ENCODE data around the gene SCAMP3. TPM values are rescaled to one million over a fixed set of nuclear protein-coding genes. Genes with fewer than 3 reads are reported as not detected.
"Not testable (repeated sequence)": the region's sequence is repeated elsewhere in the genome, so short reads cannot be mapped to it uniquely, and the experiment has no call there.

The SCAMP3 gene
- total RNA-seq, 4 donors from 2014 or later: 54.5 to 91.1 (median 65.2) TPM

DNA sequence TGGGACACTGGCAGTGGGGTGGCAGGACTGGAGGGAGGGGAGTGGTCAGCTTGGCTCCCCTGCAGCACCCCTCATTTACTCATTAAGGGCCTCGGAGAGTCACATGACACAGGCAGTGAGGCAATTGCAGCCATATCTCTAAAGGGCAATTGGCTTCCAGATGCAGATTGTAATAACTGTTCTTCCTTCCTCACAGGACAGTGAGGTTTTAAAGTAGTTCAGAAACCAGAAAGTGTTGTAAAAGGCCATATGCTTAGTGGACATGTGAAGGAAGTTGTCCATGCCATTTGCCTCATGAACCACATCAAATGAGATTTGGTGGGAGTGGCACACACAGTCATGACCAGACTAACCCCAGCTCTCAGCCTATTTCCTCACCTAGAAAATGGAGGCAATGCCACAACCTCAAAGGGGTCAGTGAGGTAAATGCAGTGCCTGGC lies 42.5 kb downstream of the SCAMP3 start:
- Histone ChIP-seq H3K4me3 (peak overlapping the region in 2 of 4 donors; percentile 0 to 29), H3K27ac (peak overlapping the region in 3 of 4 donors; percentile 19 to 50 (median 30))

DNA sequence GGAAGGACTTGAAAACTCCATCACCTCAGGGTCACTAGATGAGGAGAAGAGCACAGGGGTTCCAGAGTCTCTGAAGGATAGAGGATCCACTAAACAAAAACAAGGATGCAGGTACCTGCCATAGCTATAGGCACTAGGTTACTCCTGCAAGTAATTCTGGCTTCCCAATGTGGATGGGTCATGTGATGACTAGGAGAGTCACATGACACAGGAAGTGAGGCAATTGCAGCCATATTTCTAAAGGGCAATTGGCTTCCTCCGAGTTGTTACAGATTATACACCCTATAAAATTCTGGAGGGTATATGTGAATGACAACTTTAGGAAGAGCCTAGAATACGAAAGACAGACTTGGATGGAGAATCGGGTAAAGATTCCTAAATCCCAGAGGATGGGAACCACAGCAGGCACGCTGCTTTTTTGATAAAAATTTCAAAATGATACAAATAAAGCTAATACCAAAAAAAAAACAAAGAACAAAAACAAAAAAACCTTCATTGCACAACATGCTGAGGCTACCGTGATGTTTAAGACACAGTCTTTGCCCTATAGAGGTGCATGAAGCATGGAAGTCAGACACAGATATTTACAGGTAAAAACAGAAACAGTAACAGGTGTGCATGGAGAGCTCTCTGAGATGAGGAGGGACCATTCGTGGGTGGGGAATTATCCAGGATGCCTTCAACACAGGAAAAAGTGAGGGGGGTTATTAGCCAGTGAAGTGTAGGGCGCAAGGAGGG lies 43.1 kb downstream of the SCAMP3 start:
- peaks cover 0 to 29% (median 0%) of the 10 kb centered on the region in 3 donors for H3K36me3 ChIP-seq
- TF ChIP-seq, protein P1, sequence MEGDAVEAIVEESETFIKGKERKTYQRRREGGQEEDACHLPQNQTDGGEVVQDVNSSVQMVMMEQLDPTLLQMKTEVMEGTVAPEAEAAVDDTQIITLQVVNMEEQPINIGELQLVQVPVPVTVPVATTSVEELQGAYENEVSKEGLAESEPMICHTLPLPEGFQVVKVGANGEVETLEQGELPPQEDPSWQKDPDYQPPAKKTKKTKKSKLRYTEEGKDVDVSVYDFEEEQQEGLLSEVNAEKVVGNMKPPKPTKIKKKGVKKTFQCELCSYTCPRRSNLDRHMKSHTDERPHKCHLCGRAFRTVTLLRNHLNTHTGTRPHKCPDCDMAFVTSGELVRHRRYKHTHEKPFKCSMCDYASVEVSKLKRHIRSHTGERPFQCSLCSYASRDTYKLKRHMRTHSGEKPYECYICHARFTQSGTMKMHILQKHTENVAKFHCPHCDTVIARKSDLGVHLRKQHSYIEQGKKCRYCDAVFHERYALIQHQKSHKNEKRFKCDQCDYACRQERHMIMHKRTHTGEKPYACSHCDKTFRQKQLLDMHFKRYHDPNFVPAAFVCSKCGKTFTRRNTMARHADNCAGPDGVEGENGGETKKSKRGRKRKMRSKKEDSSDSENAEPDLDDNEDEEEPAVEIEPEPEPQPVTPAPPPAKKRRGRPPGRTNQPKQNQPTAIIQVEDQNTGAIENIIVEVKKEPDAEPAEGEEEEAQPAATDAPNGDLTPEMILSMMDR (IDR thresholded peaks at IDR 0.05): no peak
- TF ChIP-seq EP300 (IDR thresholded peaks at IDR 0.05) (no peak), POLR2A (IDR thresholded peaks at IDR 0.05) (no peak)
- peak in 1 of 2 donors; percentile 84 for DNase-seq (ENCODE audit: low spot score in 2 of 2)
- peak overlapping the region in 3 of 4 donors; percentile 0 to 29 (median 23) for H3K4me3 ChIP-seq
- no peaks in the 10 kb centered on the region for H3K9me3 ChIP-seq
- H3K4me1 ChIP-seq: peaks cover 0 to 13% (median 0%) of the 10 kb centered on the region in 4 donors
- no peaks in the 10 kb centered on the region for H3K27me3 ChIP-seq
- 32 to 37% methylated on average over 7 of the region's 7 CpGs for WGBS, 2 donors
- H3K27ac ChIP-seq: peak overlapping the region in 3 of 4 donors; percentile 19 to 50 (median 30)

More for the DNA sequence above, 42.5 kb downstream of the SCAMP3 start:
- TF ChIP-seq EP300 (IDR thresholded peaks at IDR 0.05): no peak
- TF ChIP-seq, protein P1 (IDR thresholded peaks at IDR 0.05): no peak
- no peak for TF ChIP-seq POLR2A (IDR thresholded peaks at IDR 0.05)
- no peaks in the 10 kb centered on the region for H3K27me3 ChIP-seq
- no peaks in the 10 kb centered on the region for H3K9me3 ChIP-seq
- WGBS, 2 donors: 0 to 5% methylated on average over 1 of the region's 1 CpG
- DNase-seq (ENCODE audit: low spot score in 2 of 2): no peak
- peaks cover 0 to 28% (median 0%) of the 10 kb centered on the region in 3 donors for H3K36me3 ChIP-seq
- H3K4me1 ChIP-seq: peaks cover 0 to 13% (median 0%) of the 10 kb centered on the region in 4 donors

DNA sequence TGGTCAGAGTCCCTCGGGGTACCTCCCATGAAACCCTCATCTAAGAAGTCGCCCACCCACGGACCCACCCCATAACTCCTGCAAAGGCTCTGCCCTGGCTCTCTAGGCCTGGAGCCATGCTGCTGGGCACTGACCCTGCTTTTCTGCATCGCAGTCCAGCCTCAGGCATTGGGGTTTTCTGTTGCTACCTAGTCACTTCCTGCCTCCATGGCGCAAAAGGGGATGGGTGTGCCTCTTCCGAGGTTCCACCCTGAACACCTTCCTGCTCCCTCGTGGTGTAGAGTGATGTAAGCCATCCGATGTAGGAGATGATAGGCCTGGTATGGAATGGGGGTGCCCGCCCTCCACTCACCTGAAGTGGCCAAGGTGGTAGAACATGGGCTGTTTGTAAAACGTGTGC lies 47.5 kb downstream of the SCAMP3 start:
- not testable (repeated sequence) for H3K4me3 ChIP-seq; H3K27me3 ChIP-seq; H3K9me3 ChIP-seq; H3K27ac ChIP-seq; DNase-seq (ENCODE audit: low spot score in 2 of 2)
- peaks cover 0 to 20% (median 1%) of the 10 kb centered on the region in 4 donors for H3K4me1 ChIP-seq
- peaks cover 0 to 51% (median 0%) of the 10 kb centered on the region in 3 donors for H3K36me3 ChIP-seq
- WGBS, 2 donors: 87 to 89% methylated on average over 3 to 7 of the region's 10 CpGs

DNA sequence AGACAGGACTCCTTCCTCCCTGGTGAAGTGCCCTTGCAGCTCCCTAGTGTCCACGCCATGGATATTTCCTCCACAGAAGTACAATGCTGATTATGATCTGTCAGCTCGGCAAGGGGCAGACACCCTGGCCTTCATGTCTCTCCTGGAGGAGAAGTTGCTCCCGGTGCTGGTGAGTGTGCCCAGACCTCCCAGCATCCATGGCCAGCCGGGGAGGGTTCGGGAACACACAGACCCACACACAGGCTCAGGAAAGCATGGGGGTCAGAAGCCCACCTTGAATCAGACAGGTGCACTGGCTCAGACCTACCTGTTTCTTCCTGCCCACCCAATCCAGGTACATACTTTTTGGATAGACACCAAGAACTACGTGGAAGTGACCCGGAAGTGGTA lies 50.1 kb downstream of the SCAMP3 start:
- H3K27ac ChIP-seq; DNase-seq (ENCODE audit: low spot score in 2 of 2); H3K9me3 ChIP-seq; H3K27me3 ChIP-seq; H3K4me3 ChIP-seq: not testable (repeated sequence)
- Histone ChIP-seq H3K4me1 (peaks cover 0 to 27% (median 16%) of the 10 kb centered on the region in 4 donors), H3K36me3 (peaks cover 0 to 44% (median 0%) of the 10 kb centered on the region in 3 donors)
- 76% methylated on average over 5 of the region's 7 CpGs; no CpG with 5 or more reads in 1 of the 2 donors for WGBS, 2 donors

DNA sequence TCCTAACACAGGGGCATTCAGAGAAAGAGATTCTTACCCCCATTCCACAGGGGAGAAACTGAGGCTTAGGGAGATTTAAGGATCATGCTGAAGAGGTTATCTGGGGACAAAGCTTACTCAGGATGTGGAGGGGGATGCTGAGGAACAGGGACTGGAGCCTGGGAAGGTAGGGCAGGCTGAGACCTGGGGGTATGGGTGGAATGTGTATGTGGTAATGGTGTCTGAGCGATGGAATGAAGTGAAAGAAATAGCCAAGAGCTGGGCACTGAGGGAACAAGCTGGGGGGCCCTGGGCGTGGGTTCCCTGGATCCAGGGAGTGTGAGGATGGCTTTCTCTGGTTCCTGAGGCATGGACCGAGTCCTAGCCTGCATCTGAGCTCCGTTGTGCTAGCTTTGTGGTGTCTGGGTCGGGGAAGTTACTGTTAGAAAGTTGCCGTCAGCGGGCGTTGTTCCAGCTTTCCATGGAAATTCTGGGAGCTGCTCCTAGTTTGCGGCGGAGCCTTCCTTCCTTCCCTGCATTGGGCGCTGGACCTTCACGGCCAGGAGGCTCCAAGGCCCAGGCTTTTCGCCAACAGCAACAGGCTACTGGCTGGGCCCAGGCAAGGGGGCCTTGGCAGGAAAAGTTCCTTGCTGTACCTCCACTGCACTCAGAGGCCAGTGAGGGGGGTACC lies 50.6 kb downstream of the SCAMP3 start:
- H3K9me3 ChIP-seq; H3K4me3 ChIP-seq; H3K27ac ChIP-seq; H3K27me3 ChIP-seq; DNase-seq (ENCODE audit: low spot score in 2 of 2): not testable (repeated sequence)
- WGBS, 2 donors: 42 to 78% methylated on average over 12 to 13 of the region's 13 CpGs
- Histone ChIP-seq H3K4me1 (peaks cover 0 to 32% (median 21%) of the 10 kb centered on the region in 4 donors), H3K36me3 (peaks cover 0 to 41% (median 0%) of the 10 kb centered on the region in 3 donors)

DNA sequence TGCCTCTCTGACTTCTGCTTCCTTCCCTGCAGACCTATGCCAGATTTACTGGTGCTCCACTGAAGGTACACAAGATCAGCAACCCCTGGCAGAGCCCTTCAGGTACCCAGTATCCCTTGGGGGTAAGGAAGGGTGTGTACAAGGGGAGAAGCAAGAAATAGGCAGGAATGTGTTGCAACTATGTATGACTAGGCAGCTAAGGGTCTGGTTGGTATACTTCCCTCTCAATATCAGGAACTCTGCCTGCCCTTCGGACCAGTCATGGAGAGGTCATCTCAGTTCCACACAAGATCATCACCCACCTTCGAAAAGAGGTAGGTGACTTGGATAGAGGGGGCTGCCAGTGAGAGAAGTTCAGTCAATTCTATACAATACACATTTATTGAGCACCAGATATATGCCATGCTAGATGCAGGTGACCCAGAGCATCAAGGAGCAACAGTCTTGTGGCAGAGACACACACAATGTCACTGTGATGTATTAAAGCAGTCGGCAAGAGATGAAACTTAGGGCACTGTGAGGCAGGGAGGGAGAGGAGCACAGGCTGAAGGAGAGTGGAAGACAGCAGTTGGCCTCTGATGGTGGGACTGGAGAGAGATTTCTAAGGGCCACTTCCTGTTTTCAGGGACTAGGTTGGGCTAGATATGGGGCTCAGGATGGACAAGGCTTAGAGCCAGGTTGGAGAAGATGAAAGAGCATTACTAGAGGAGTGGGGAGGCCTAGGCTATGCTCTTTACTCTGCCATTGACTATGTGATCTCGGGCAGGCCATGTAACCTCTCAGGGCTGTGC lies 51.7 kb downstream of the SCAMP3 start:
- H3K4me1 ChIP-seq: peaks cover 0 to 42% (median 23%) of the 10 kb centered on the region in 4 donors
- no peak overlapping the region for H3K4me3 ChIP-seq
- no peaks in the 10 kb centered on the region for H3K9me3 ChIP-seq
- DNase-seq (ENCODE audit: low spot score in 2 of 2): no peak
- H3K36me3 ChIP-seq: peaks cover 0 to 32% (median 0%) of the 10 kb centered on the region in 3 donors
- no peaks in the 10 kb centered on the region for H3K27me3 ChIP-seq
- H3K27ac ChIP-seq: peak overlapping the region in 1 of 4 donors; percentile 100
- 79 to 82% methylated on average over 4 of the region's 4 CpGs for WGBS, 2 donors
- TF ChIP-seq EP300 (IDR thresholded peaks at IDR 0.05) (no peak), POLR2A (IDR thresholded peaks at IDR 0.05) (no peak)
- TF ChIP-seq, protein P1 (IDR thresholded peaks at IDR 0.05): no peak

Data from tibial nerve (tissue), 4 donors.